GM18861 (cell line): ENCODE measurements around the gene CXXC5.

Experiments used
- ATAC-seq: cut with Tn5 transposase; IDR thresholded peaks from one replicate; pipeline ENCODE4 v1.9.1; 2021; ENCODE audit not compliant: unreplicated experiment

The CXXC5 gene

DNA sequence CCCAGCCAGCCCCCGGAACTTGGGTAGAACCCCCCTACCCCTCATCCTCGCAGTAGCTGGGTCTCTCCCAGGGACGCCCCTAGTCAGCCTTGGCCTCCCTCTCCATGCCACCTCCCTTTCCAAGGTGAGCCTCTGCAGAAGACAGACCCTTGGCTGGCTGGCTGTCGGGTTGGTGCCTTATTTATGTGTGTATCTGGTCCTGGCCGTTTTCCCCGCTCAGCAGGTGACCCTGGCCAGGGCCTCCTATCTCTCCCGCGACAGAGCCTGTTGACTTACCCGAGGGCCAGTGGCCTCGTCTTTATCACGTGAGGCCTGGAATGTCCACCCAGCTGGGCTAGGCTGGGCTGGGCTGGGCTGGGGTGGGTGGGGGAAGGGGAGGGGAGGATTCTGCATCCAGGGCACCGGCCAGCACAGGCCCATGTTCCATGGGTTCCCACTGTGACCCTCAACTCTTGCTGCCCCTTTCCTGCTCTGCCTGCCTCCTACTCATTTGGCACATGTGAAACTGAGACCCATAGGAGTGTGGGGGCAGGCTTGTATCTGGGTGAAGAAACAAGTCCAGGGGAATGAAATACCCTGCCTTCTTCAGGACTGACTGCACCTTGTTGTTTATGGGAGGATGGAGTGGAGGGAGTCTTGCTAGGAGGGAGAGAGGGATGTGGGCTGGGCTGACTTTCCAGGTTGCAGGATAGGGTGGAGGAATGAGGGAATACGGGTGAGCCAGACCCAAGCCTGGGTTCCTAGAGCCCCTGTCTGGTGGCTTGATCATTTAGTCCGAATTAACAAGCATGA, 3.1 kb downstream of the CXXC5 start:
- no peak for ATAC-seq

- ATAC-seq, result peak; percentile 39
These were observed 4.0 kb downstream of the CXXC5 start for GRCh38 chr5:139651853-139652787.

DNA sequence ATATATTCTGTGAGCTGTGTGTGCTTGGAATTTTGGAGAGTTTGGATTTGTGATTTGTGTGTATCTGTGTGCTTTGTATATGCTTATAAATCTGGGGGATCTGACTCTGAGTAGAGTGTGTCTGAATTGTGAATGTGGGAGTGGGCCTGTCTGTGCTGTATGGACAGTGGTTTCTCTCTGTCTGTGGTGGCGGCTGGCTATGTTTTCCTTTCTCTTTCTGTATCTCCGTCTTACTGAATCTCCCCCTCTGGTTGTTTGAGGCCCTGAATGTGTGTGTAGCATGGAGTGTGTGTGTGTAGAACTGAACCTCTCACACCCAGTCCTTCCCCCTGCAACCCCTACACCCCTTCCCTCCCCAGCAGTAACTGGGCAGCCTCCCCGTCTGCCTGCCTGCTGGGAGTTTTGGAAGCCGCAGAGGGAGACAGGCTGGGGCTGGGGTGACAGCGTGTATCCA, 4.7 kb downstream of the CXXC5 start:
- ATAC-seq, result peak; percentile 32

DNA sequence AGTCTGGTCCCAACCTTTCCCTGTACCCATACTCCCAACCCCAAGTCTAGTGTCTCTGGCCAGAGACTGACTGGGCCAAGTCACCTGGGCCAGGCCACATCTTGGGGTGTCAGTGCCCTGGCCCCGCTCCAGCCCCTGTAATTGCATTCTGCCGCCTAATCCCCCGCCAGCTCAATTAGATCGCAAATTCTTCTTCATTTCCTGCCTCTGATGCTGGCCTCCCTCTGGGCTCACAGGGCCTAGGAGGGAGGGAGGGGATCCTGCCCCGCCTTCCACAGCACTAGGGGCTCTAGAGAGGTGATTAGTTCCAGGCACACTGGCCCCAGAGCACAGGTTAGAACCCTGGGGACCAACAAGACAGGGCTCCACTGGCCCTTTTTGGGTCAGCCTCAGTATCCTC, 5.5 kb downstream of the CXXC5 start:
- ATAC-seq, result no peak

- no peak for ATAC-seq
These were observed 6.3 kb downstream of the CXXC5 start for GRCh38 chr5:139654464-139654863.

GRCh38 chr5:139654871-139655491, 6.8 kb downstream of the CXXC5 start:
- no peak for ATAC-seq

- ATAC-seq, result no peak
These were observed 7.7 kb downstream of the CXXC5 start for GRCh38 chr5:139655727-139656271.

GRCh38 chr5:139657363-139658321, 9.5 kb downstream of the CXXC5 start:
- ATAC-seq, result no peak

DNA sequence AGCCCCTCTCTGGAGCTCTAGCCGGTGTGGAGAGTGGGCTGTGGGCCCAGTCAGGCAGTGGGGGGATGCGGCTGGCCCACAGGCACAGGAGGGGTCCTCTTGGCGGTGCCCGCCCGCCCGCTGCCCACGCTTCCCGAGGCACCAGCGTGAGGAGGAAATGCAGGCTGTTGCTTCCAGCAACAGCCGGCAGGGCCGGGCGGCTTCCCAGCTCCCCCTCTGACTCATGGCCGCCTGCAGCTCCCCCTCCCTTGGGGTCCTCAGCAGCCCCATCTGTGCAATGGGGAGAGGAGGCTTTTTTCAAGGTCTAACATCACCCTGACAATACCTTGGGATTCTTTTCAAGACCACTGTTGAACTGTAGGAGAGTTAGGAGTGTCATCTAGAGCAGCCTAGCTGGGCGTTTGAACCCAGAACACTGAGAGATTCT, 10.4 kb downstream of the CXXC5 start:
- no peak for ATAC-seq

GRCh38 chr5:139658928-139659667, 10.9 kb downstream of the CXXC5 start:
- no peak for ATAC-seq

DNA sequence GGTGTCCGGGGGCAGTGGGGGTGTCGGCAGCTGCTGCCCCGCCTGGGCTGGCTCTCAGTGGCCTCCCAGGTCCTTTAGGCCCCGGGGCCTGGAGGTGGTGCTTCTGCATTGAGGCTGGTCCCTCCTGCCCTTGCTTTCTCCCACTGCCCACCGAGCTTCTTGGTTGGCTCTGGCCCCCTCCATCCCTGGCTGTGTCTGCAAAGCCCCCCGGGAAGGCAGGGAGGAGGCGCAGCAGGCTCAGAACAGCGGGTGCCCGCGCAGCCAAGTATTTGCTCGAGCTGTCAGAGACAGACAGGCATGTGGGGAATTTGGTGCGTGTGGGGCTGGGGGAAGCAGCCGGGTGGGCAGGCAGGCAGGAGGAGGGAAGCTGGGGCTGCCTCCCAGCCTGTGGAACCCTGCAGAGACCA, 11.5 kb downstream of the CXXC5 start:
- ATAC-seq, result no peak

DNA sequence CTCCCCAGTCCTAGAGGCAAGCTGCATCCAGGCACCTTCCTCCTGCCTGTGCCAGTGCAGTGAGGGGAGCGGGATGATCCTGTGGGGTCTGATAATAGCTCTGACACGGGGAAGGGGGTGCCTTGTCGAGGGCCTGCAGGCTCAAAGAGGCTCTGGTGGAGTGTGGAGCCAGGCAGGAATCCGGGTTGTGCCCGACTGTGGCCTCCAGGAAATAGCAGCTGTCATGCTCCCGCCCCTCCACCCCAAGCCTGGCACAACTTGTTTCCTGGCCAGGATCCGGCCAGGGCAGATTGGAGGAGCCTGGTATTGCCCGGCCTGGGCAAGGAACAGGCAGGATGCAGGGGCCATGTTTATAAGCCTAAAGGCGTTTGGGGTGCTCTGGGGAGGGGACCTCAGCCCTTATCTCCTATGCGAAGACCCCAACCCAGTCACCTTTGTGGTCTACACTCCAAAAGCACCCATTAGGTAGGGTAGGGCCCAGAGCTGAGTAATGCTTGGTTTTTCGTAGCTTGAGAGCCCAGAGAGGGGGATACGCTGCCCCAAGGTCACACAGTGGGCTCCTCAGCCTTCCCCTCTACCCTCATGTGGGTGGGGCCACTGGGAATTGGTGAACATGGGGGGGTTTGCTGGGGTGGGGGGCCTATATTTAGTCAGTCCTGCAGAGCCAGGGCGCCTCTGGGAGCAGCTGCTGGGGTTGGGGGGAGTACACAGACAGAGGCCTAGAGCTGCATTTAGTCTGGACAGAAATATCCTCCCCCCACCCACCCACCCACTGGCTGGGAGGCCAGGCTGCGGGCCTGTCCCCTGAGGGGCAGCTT, 12.2 kb downstream of the CXXC5 start:
- ATAC-seq, result no peak

GRCh38 chr5:139660923-139661814, 13.0 kb downstream of the CXXC5 start:
- ATAC-seq, result peak; percentile 24

DNA sequence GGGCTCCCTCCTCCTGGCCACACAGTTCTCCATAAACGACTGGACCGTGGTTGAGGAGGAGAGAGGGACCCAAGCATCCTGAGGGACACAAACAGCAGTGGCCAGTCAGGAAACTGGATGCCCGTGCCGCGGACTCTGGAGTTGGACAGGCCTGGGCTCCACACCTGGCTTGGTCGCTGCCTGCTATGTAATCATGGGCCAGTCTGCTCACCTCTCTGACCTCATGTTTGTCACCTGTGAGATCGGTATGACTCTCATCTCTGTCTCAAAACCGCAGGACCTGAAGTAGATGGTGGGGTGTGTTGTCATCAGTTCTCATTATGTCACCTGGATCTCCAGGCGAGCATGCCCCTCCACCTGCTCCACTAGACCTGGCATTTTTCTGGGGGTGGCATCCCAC, 14.5 kb downstream of the CXXC5 start:
- ATAC-seq, result no peak

GRCh38 chr5:139663207-139664085, 15.3 kb downstream of the CXXC5 start:
- ATAC-seq, result no peak

DNA sequence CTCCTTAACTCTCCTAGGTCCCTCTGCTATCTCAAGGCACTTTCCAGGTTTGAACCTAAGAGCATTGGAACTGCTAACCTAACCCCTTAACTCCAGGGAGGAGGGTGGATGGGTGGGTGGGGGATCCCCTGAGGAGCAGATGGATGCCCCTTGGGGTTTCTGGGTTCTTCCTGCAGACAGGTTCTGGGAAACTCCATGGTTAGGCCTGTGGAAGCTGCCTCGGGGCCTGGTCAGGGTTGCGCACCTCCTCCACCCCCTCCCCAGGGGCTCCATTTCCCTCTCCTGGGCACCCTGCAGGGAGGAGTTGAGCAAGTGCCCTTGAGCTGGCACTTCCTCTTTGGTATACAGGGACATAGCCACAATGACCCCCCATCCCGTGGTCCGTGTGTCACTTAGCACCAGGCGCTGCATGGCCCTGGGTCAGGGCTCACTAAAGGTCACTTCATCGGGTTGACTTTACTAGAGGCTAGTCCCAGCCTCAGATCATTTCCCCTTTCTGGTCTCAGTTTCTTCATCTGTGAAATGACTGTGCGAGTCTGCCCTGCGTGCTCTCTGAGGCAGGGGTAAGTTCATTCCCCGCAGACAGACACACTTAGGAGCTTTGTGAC, 16.0 kb downstream of the CXXC5 start:
- peak; percentile 31 for ATAC-seq
